HTERT RPE-1 (cell line): ENCODE results near the gene IGSF8.

Experiments used
- in situ Hi-C: fragments of 300-500 bp; cut with MboI; formaldehyde crosslinking; loops from 4 replicates; pipeline ENCODE4 v1.14.3; 2020; ENCODE audit warnings: low sequenced_read_pairs

Gene IGSF8

GRCh38 chr1:160090760-160091159 is 7.7 kb downstream of the IGSF8 start:
- in situ Hi-C loops: no loop called here

- in situ Hi-C loops: no loop called here
Observed at GRCh38 chr1:160089883-160090282, 8.5 kb downstream of the IGSF8 start.

GRCh38 chr1:160087118-160087662 is 11.2 kb downstream of the IGSF8 start:
- in situ Hi-C loops: no loop called here

- in situ Hi-C loops: no loop called here
Observed at GRCh38 chr1:160086456-160086892, 11.9 kb downstream of the IGSF8 start.

- in situ Hi-C loops: no loop called here
Observed at GRCh38 chr1:160085686-160086455, 12.5 kb downstream of the IGSF8 start.

GRCh38 chr1:160084771-160085321 is 13.6 kb downstream of the IGSF8 start:
- in situ Hi-C loops: no loop called here

- in situ Hi-C loops: no loop called here
Observed at GRCh38 chr1:160083968-160084770, 14.2 kb downstream of the IGSF8 start.

- in situ Hi-C loops: no loop called here
Observed at GRCh38 chr1:160082926-160083325, 15.5 kb downstream of the IGSF8 start.

GRCh38 chr1:160082487-160082886 is 15.9 kb downstream of the IGSF8 start:
- in situ Hi-C loops: no loop called here

- in situ Hi-C loops: no loop called here
Observed at GRCh38 chr1:160081261-160081936, 17.0 kb downstream of the IGSF8 start, which contains the start of gene KCNJ9. KCNJ9 (plus strand) TSS chr1:160081538; CDS start chr1:160084031, 2,493 bp downstream.

- in situ Hi-C loops: no loop called here
Observed at GRCh38 chr1:160080381-160081100, 17.9 kb downstream of the IGSF8 start.

GRCh38 chr1:160079448-160079847 is 19.0 kb downstream of the IGSF8 start:
- in situ Hi-C loops: no loop called here

GRCh38 chr1:160078512-160079195 is 19.8 kb downstream of the IGSF8 start:
- in situ Hi-C loops: no loop called here

GRCh38 chr1:160077486-160077885 is 20.9 kb downstream of the IGSF8 start:
- in situ Hi-C loops: no loop called here

- in situ Hi-C loops: no loop called here
Observed at GRCh38 chr1:160076295-160076694, 22.1 kb downstream of the IGSF8 start.

GRCh38 chr1:160075836-160076235 is 22.6 kb downstream of the IGSF8 start:
- in situ Hi-C loops: no loop called here

- in situ Hi-C loops: no loop called here
Observed at GRCh38 chr1:160074865-160075264, 23.6 kb downstream of the IGSF8 start.

GRCh38 chr1:160071289-160071688 is 27.1 kb downstream of the IGSF8 start:
- in situ Hi-C loops: no loop called here
